Adrenal gland (tissue), 5 donors: ENCODE results near the gene ZNG1B.
"Not testable (repeated sequence)": the region's sequence is repeated elsewhere in the genome, so short reads cannot be mapped to it uniquely, and the experiment has no call there.

Experiments used
- POLR2A ChIP-seq, 2 donors: fragments of 450-650 bp; IDR thresholded peaks; one replicate each; pipeline ENCODE4 v1.6.1; 2017; ENCODE audit warnings: antibody characterized with exemption in 2 of 2, mild to moderate bottlenecking in 2 of 2, moderate library complexity in 1 of 2
- TF ChIP-seq, protein P1 (sequence below), 6 experiments: fragments of 450-650 bp in 4 of 6; fragments of 200-600 bp in 2 of 6; sonication (generic) in 1 of 6; IDR thresholded peaks; 1 replicate in 5 of 6; 2 replicates in 1 of 6; pipeline versions ENCODE4 v1.5.1 to v1.8.0; 2016 to 2021; ENCODE audit warnings: antibody characterized with exemption in 6 of 6, mild to moderate bottlenecking in 2 of 6, moderate library complexity in 1 of 6
- donor health status: DM: no; HTN: no; CAD: no.

- TF ChIP-seq, protein P1, sequence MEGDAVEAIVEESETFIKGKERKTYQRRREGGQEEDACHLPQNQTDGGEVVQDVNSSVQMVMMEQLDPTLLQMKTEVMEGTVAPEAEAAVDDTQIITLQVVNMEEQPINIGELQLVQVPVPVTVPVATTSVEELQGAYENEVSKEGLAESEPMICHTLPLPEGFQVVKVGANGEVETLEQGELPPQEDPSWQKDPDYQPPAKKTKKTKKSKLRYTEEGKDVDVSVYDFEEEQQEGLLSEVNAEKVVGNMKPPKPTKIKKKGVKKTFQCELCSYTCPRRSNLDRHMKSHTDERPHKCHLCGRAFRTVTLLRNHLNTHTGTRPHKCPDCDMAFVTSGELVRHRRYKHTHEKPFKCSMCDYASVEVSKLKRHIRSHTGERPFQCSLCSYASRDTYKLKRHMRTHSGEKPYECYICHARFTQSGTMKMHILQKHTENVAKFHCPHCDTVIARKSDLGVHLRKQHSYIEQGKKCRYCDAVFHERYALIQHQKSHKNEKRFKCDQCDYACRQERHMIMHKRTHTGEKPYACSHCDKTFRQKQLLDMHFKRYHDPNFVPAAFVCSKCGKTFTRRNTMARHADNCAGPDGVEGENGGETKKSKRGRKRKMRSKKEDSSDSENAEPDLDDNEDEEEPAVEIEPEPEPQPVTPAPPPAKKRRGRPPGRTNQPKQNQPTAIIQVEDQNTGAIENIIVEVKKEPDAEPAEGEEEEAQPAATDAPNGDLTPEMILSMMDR (IDR thresholded peaks at IDR 0.05) = not testable (repeated sequence)
- not testable (repeated sequence) for TF ChIP-seq POLR2A (IDR thresholded peaks at IDR 0.05)
Observed at GRCh38 chr2:113476688-113477368, 39.3 kb downstream of the ZNG1B start.
